Brain microvascular endothelial cell (primary cell): ENCODE data around the gene CACNA1I.

Experiments
- DNase-seq: peaks from one replicate; pipeline ENCODE4 v3.0.0-alpha.2; 2020
- H3K27ac ChIP-seq: fragments of 250-450 bp; sonication (Bioruptor Pico); 2 replicates; pipeline ENCODE4 v1.5.1; 2020; ENCODE audit warnings: mild to moderate bottlenecking, moderate library complexity
- H3K27me3 ChIP-seq: fragments of 250-450 bp; sonication (Bioruptor Pico); replicated peaks from 2 replicates; pipeline ENCODE4 v1.5.1; 2020; ENCODE audit warnings: mild to moderate bottlenecking
- H3K36me3 ChIP-seq: fragments of 250-450 bp; sonication (Bioruptor Pico); replicated peaks from 2 replicates; pipeline ENCODE4 v1.5.1; 2020; ENCODE audit warnings: mild to moderate bottlenecking
- H3K4me3 ChIP-seq: 2 replicates; pipeline ENCODE4 v1.5.1; 2011; ENCODE audit warnings: low read depth, mild to moderate bottlenecking, control low read depth, low read length, moderate library complexity
- CTCF ChIP-seq: IDR thresholded peaks from 2 replicates; pipeline ENCODE4 v1.5.1; 2011; ENCODE audit warnings: low read depth, mild to moderate bottlenecking, moderate library complexity, low read length, control low read depth, inconsistent platforms; ENCODE audit errors: missing control alignments
- in situ Hi-C: cut with HindIII; loops from 2 replicates; pipeline ENCODE4 v1.10.0; 2017; ENCODE audit warnings: low sequenced_read_pairs, low pct_ligation_motif_present

The CACNA1I gene

GRCh38 chr22:39617970-39618757 is 47.6 kb downstream of the CACNA1I start:
- in situ Hi-C loops: no loop called here
- no peak overlapping the region for H3K27ac ChIP-seq
- TF ChIP-seq CTCF: no peak
- H3K36me3 ChIP-seq: no peaks in the 10 kb centered on the region
- H3K4me3 ChIP-seq: no peak overlapping the region
- peaks cover 19% of the 10 kb centered on the region for H3K27me3 ChIP-seq
- DNase-seq: no peak

DNA sequence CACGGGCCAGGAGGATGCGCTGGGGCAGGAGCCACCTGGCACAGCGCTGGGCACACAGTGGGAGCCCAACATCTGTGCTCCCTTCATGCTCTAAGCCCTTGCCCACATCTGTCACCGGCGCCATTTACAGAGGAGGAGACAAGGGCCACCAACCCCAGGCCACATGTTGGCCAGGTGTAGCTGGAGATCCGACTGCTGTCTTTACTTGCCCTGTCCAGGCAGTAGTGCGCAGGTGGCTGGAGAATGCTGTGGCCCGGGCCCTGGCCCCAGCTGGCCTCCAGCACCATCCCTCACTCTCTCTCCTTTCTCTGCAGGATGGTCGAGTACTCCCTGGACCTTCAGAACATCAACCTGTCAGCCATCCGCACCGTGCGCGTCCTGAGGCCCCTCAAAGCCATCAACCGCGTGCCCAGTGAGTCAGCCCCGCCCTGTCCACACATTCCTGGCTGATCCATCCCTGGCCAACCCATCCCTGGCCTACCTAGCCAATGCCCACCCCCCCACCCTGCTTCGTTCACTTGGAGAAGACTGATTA is 48.5 kb downstream of the CACNA1I start:
- Histone ChIP-seq H3K4me3 (no peak overlapping the region), H3K27ac (no peak overlapping the region), H3K27me3 (peaks cover 23% of the 10 kb centered on the region), H3K36me3 (no peaks in the 10 kb centered on the region)
- TF ChIP-seq CTCF: no peak
- no peak for DNase-seq
- in situ Hi-C loops: no loop called here

GRCh38 chr22:39620924-39621690 is 50.6 kb downstream of the CACNA1I start:
- peaks cover 15% of the 10 kb centered on the region for H3K27me3 ChIP-seq

DNA sequence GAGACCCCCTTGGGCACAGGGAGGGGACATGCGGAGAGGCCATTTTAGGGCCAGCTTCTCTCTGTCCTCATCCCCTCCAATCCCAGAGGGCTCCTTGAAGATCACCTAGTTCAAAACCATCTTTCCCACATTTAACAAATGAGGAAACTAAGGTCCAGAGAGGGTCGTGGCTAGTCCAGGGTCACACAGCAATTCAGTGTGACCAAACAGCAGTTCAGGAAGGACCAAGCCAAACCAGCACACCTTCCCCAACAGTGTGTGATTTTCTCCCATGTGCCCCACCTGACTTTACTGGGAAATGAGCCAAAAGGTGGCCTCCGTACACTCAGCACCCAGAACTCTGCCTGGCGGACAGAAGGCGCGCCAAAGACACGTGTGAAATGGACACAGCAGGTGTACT is 51.3 kb downstream of the CACNA1I start:
- H3K27me3 ChIP-seq: peaks cover 16% of the 10 kb centered on the region
- no peaks in the 10 kb centered on the region for H3K36me3 ChIP-seq
- no peak for DNase-seq
- no peak overlapping the region for H3K4me3 ChIP-seq
- no peak overlapping the region for H3K27ac ChIP-seq
- TF ChIP-seq CTCF: no peak
- in situ Hi-C loops: no loop called here

More at GRCh38 chr22:39620924-39621690, 50.6 kb downstream of the CACNA1I start:
- no peak for TF ChIP-seq CTCF
- Histone ChIP-seq H3K4me3 (no peak overlapping the region), H3K36me3 (no peaks in the 10 kb centered on the region), H3K27ac (no peak overlapping the region)
- in situ Hi-C loops: no loop called here
- no peak for DNase-seq

- Histone ChIP-seq H3K4me3 (no peak overlapping the region), H3K27ac (no peak overlapping the region), H3K27me3 (peaks cover 16% of the 10 kb centered on the region), H3K36me3 (no peaks in the 10 kb centered on the region)
- in situ Hi-C loops: no loop called here
- DNase-seq: peak; percentile 25
- TF ChIP-seq CTCF: peak; percentile 78
These were observed 52.4 kb downstream of the CACNA1I start for GRCh38 chr22:39622881-39623367.
